Ishikawa (cell line): ENCODE measurements around the gene STARD3.
A peak's percentile ranks its signal among the peaks of the same experiment; 100 is the strongest.

Source experiments
- CEBPB ChIP-seq: IDR thresholded peaks from 2 replicates; pipeline ENCODE4 v1.6.1; 2012
- CREB1 ChIP-seq: IDR thresholded peaks from 2 replicates; pipeline ENCODE4 v1.6.1; 2012; ENCODE audit warnings: low read depth
- EGR1 ChIP-seq: IDR thresholded peaks from 2 replicates; pipeline ENCODE4 v1.6.1; 2012
- EP300 ChIP-seq: IDR thresholded peaks from 2 replicates; pipeline ENCODE4 v1.6.1; 2012; ENCODE audit warnings: borderline replicate concordance
- FOXM1 ChIP-seq: IDR thresholded peaks from 2 replicates; pipeline ENCODE4 v1.6.1; 2012; ENCODE audit warnings: low read depth, borderline replicate concordance
- NFIC ChIP-seq: IDR thresholded peaks from 2 replicates; pipeline ENCODE4 v1.6.1; 2012
- RAD21 ChIP-seq: IDR thresholded peaks from 2 replicates; pipeline ENCODE4 v1.6.1; 2012; ENCODE audit warnings: low read depth
- REST ChIP-seq: IDR thresholded peaks from 2 replicates; pipeline ENCODE4 v1.6.1; 2012; ENCODE audit warnings: low read depth, mild to moderate bottlenecking
- TAF1 ChIP-seq: IDR thresholded peaks from 2 replicates; pipeline ENCODE4 v1.6.1; 2012; ENCODE audit warnings: low read depth, mild to moderate bottlenecking
- TCF12 ChIP-seq: IDR thresholded peaks from 2 replicates; pipeline ENCODE4 v1.6.1; 2012; ENCODE audit warnings: low read depth
- TEAD4 ChIP-seq: IDR thresholded peaks from 2 replicates; pipeline ENCODE4 v1.6.1; 2012
- USF1 ChIP-seq: IDR thresholded peaks from 2 replicates; pipeline ENCODE4 v1.6.1; 2012
- YY1 ChIP-seq: IDR thresholded peaks from 2 replicates; pipeline ENCODE4 v1.6.1; 2012; ENCODE audit warnings: low read depth
- ZBTB7A ChIP-seq: IDR thresholded peaks from 2 replicates; pipeline ENCODE4 v1.6.1; 2012; ENCODE audit warnings: low read depth
- TF ChIP-seq, protein P1 (sequence below): IDR thresholded peaks from 2 replicates; pipeline ENCODE4 v1.6.1; 2012

The STARD3 gene

DNA sequence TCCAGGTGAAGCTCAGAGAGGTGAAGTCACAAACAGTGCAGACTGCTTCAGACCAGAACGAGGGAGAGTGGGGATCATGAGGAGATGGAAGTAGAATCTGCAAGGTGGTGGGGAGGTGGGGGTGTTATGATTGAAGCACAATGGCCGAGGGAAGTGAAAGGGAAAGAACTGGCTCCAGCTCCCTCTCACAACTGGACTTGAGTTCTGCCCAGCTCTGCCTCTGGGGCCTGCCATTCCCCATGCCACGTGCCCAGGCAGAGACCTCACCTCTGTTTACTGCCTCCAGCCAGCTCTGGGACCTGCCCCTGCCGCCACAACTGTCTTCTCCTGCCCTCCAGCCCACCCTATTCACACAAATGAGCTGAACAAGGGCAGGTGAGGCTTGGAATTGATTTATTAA lies 33.8 kb downstream of the STARD3 start:
- TF ChIP-seq REST (no peak), USF1 (no peak), NFIC (no peak), EP300 (no peak), RAD21 (no peak)

GRCh38 chr17:39671651-39672521 lies 34.9 kb downstream of the STARD3 start:
- TF ChIP-seq TCF12 (no peak), RAD21 (peak; percentile 85), YY1 (no peak), TEAD4 (no peak), ZBTB7A (peak; percentile 97), FOXM1 (no peak), NFIC (no peak)

DNA sequence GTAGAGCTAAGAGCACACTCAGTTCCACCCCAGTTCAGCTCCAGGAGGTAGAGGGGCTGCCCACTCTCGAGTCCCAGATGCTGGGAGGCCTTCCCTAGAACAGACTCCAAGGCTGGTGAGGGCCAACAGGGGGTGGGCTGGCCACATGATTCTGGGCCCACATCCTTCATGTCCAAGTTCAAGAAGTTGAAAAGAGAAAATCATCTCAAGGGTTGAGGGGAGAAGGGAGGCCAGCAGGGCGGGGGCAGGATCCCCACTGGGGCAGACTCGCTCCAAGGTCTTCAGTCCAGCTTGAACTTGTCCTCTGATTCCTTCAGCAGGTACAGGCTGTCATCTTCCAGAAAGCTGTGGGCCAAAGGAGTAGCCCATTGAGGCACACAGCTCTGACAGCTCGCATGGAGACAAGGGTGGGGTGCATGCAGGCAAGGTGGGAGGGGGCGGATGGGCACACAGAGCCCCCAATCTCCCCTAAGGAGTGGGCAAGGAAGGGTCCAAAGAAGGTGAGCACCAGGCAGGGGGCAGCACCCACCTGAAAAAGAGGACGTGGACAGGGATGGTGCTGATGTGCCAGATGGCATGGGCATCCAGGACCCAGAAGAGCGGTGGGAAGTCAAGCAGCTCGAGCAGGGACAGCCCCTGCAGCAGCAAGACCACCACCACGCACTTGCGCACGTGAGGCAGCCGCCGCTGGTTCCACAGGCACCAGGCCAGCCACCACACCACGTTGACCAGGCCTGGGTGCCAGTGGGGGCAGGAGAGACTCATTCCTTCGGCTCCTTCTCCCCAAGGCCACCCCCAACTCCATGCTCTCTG lies 35.8 kb downstream of the STARD3 start:
- TF ChIP-seq USF1 (no peak), FOXM1 (no peak), YY1 (no peak), ZBTB7A (no peak), CEBPB (no peak), EGR1 (no peak)
- TF ChIP-seq, protein P1, sequence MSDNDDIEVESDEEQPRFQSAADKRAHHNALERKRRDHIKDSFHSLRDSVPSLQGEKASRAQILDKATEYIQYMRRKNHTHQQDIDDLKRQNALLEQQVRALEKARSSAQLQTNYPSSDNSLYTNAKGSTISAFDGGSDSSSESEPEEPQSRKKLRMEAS = no peak

- TF ChIP-seq RAD21 (no peak), CREB1 (no peak), FOXM1 (no peak), EP300 (no peak), ZBTB7A (no peak), USF1 (no peak), NFIC (no peak), EGR1 (no peak), TEAD4 (no peak)
Measured at GRCh38 chr17:39673335-39674081, 36.6 kb downstream of the STARD3 start.

GRCh38 chr17:39674179-39674578 lies 37.2 kb downstream of the STARD3 start:
- TF ChIP-seq ZBTB7A (no peak), RAD21 (no peak), TAF1 (no peak), USF1 (no peak)
- TF ChIP-seq, protein P1 = no peak

DNA sequence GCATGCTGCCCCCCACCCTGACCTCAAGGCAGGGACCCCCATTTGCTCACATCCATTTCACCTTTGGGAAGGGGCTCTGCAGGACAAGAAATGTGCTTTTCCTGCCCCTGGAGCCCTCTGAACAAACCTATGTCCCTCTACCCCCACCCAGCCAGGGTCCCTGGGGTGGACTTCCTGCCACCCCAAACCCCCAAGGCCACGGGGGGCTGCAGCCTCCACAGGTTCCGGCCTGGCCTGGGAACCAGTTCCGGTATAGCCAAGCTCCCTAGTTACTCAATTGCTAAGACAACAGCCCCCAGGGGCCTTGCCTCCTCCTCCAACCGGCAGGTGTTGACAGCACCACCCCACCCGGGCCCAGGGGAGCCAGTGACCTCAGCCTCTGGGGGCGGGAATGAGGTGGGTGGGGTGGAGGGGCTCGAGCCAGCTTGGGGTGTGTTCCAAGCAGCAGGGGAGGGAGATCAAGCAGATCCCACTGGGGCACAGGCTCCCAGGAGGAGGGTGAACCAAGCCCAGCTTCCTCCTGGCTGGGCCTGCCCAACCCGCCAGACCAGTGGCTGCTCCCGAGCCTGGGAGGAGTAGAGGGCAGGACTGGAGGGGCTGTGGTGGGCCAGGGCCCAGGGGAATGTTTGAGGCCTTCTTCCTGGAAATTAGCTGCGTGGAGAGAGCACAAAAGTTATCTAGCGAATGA lies 37.9 kb downstream of the STARD3 start:
- TF ChIP-seq CREB1 = no peak
- TF ChIP-seq EP300 = peak; percentile 75
- TF ChIP-seq NFIC = peak; percentile 73
- TF ChIP-seq USF1 = no peak
- TF ChIP-seq EGR1 = peak; percentile 61
- TF ChIP-seq FOXM1 = no peak
- TF ChIP-seq REST = no peak
- TF ChIP-seq TCF12 = peak; percentile 82
- no peak for TF ChIP-seq RAD21
- 0 out of 2 replicates have a peak, but pooled peaks have one; percentile 30 for TF ChIP-seq TEAD4
- peak; percentile 7; the same call in 1 of the 2 replicates for TF ChIP-seq CEBPB
- TF ChIP-seq ZBTB7A = peak; percentile 94
- TF ChIP-seq TAF1 = no peak
- TF ChIP-seq, protein P1 = peak; percentile 68; the same call in 1 of the 2 replicates
- 0 out of 2 replicates have a peak, but pooled peaks have one; percentile 4 for TF ChIP-seq YY1
